Nephron (organoid): ENCODE measurements around the gene FNIP2.
A peak's percentile ranks its signal among the peaks of the same experiment; 100 is the strongest.

ENCODE experiments used
- H3K27ac Mint-ChIP-seq, 3 experiments: 2 replicates each; pipeline ENCODE4 v1.8.0; 2020; ENCODE audit warnings: mixed read lengths in 3 of 3, mild to moderate bottlenecking in 2 of 3, moderate library complexity in 1 of 3
- H3K27me3 Mint-ChIP-seq: 2 replicates; pipeline ENCODE4 v1.8.0; 2021; ENCODE audit warnings: low read depth, mild to moderate bottlenecking, moderate library complexity, mixed read lengths
- H3K36me3 Mint-ChIP-seq: 2 replicates; pipeline ENCODE4 v1.8.0; 2020; ENCODE audit warnings: low read depth, mixed read lengths
- H3K4me1 Mint-ChIP-seq: 2 replicates; pipeline ENCODE4 v1.8.0; 2020; ENCODE audit warnings: mixed read lengths
- H3K4me3 Mint-ChIP-seq, 3 experiments: 2 replicates each; pipeline ENCODE4 v1.8.0; 2020; ENCODE audit warnings: mild to moderate bottlenecking in 3 of 3, mixed read lengths in 3 of 3, moderate library complexity in 2 of 3
- H3K9me3 Mint-ChIP-seq: 2 replicates; pipeline ENCODE4 v1.8.0; 2020; ENCODE audit warnings: mixed read lengths
- TF ChIP-seq, protein P1 (sequence below), 3 experiments: fragments of 200-600 bp; sonication (generic); IDR thresholded peaks; one replicate each; pipeline ENCODE4 v1.5.0; 2021; ENCODE audit warnings: antibody characterized with exemption in 3 of 3; ENCODE audit not compliant: unreplicated experiment in 3 of 3

FNIP2 gene

DNA sequence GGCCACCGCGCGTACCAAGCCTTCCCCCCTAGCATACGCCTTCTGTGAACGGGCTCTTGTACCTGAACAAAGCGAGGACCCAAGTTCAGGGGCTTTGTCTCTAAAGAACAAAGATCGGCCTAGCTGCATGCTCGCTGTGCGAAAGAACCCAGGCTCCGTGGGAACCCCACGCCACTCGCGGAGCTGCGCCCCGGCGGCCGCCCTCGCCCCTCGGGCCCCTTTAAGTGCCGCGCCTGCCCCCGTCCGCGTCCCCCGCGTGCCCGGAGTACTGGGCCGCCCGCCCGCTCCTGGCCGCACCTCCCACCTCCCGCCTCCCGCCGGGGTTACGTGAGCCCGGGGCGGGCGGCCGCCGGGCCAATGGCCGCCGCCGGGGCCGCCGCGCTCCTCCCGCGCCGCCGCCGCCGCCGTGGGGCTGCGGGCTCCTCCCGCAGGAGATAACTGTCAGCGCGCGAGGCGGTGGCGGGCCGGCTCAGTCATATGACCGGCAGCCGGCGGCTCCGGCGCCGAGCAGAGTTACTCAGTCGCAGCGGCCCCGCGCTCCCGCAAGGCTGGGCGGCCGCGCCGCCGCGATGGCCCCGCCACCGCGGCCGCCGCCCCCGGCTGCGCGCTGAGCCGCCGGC, at the start of gene FNIP2:
Gene FNIP2 (plus strand): TSS at position 472 of the 620 bp plus-strand sequence. CDS start 187 bp downstream, outside the sequence.
- H3K27ac Mint-ChIP-seq = peak within 1 kb of the TSS; percentile 90 to 99 (median 96)
- H3K9me3 Mint-ChIP-seq = no peaks in the 10 kb centered on the region
- no peaks in the 10 kb centered on the region for H3K36me3 Mint-ChIP-seq
- H3K4me1 Mint-ChIP-seq = peaks cover 47% of the 10 kb centered on the region
- H3K27me3 Mint-ChIP-seq = no peaks in the 10 kb centered on the region
- TF ChIP-seq, protein P1, sequence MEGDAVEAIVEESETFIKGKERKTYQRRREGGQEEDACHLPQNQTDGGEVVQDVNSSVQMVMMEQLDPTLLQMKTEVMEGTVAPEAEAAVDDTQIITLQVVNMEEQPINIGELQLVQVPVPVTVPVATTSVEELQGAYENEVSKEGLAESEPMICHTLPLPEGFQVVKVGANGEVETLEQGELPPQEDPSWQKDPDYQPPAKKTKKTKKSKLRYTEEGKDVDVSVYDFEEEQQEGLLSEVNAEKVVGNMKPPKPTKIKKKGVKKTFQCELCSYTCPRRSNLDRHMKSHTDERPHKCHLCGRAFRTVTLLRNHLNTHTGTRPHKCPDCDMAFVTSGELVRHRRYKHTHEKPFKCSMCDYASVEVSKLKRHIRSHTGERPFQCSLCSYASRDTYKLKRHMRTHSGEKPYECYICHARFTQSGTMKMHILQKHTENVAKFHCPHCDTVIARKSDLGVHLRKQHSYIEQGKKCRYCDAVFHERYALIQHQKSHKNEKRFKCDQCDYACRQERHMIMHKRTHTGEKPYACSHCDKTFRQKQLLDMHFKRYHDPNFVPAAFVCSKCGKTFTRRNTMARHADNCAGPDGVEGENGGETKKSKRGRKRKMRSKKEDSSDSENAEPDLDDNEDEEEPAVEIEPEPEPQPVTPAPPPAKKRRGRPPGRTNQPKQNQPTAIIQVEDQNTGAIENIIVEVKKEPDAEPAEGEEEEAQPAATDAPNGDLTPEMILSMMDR (IDR thresholded peaks at IDR 0.05; ENCODE audit: unreplicated experiment in 3 of 3) = no peak
- H3K4me3 Mint-ChIP-seq = peak within 1 kb of the TSS; percentile 99

- peak overlapping the region in 1 of 3 experiments; percentile 95 for H3K27ac Mint-ChIP-seq
- TF ChIP-seq, protein P1 (IDR thresholded peaks at IDR 0.05; ENCODE audit: unreplicated experiment in 3 of 3) = no peak
- peaks cover 5% of the 10 kb centered on the region for H3K27me3 Mint-ChIP-seq
- H3K36me3 Mint-ChIP-seq = peaks cover 39% of the 10 kb centered on the region
- no peaks in the 10 kb centered on the region for H3K9me3 Mint-ChIP-seq
- H3K4me3 Mint-ChIP-seq = peak overlapping the region; percentile 95 to 99 (median 96)
- H3K4me1 Mint-ChIP-seq = peaks cover 32% of the 10 kb centered on the region
These were observed 47.1 kb upstream of the FNIP2 start for GRCh38 chr4:158721680-158722079.

DNA sequence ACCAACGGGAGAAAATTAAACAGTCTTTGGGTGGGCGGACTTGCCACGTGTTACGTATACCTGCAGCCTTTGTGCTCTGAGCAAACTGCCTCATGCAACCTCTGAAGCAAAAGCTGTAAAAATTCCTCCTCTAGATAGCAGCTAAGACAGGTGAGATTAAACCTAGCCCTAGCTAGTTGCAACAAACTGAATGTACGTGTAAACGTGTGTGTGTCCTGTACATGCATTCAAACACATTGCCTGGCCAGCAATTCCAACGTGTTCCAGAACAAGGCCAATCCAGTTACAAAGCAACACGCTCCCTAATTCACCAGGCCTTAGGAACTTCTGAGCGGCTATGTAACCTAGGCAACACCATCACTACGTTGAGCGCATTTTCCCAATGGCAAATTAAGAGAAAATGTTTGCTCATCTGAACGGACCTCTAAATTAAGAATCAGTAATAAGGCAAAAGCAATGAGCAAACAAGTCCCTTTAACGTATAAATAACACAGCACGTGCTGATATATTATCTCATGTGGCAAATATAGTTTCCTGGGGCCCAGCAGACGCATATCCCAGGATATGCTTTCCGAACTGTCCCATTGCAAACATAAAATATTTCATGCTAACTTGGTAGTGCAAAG, 46.4 kb upstream of the FNIP2 start:
- Mint-ChIP-seq H3K4me1 (peaks cover 32% of the 10 kb centered on the region), H3K4me3 (peak overlapping the region; percentile 95 to 99 (median 96)), H3K27ac (peak overlapping the region; percentile 91 to 98 (median 95)), H3K27me3 (peaks cover 5% of the 10 kb centered on the region), H3K9me3 (no peaks in the 10 kb centered on the region), H3K36me3 (peaks cover 33% of the 10 kb centered on the region)
- TF ChIP-seq, protein P1 (IDR thresholded peaks at IDR 0.05; ENCODE audit: unreplicated experiment in 3 of 3) = no peak

DNA sequence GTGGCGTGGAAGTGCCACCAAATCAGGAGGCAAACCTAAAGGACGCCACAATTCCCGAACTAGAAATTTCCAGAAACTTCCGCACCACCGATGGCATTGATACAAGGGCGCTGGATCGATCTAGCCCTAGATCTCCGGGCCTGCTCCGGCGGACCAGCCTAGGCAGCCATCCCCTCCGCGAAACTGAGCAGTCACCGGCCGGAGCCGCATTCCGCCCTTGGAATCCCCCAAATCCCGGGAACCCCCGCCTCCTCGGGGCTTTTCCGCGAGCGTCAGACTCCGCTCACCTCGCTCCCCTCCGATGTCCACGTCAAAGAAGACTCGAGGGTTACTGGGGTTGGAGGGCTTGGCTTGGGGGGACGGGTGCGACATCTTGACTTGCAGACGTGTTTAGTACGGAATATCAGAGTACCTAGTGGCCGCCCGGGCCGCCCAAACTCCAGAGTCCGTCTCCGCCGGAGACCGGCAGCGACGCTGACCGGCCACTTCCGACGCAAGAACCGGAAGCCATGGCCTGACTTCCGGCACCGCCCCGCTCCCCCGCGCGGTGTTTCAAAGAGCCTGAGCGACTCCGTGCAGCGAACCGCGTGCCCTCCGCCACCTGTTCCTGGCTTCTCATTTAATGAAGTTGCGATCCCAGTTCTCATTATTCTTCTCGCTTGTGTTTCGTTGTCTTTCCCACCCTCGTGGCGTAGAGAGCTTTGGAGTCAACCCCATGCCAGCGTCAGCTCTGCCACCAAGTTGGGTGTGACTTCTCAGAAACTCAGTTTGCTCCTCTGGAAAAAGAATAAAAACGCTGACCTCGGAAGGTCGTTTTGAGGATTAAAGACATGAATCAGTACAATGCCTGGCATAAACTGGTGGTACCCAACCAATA, 45.7 kb upstream of the FNIP2 start, which contains the start of gene PPID:
Gene PPID (minus strand): TSS at position 480 of the 877 bp plus-strand sequence. CDS start 108 bp downstream, at position 372.
- Mint-ChIP-seq H3K9me3 (no peaks in the 10 kb centered on the region), H3K27ac (peak within 1 kb of the TSS; percentile 91 to 98 (median 95)), H3K4me1 (peaks cover 32% of the 10 kb centered on the region), H3K4me3 (peak within 1 kb of the TSS; percentile 95 to 99 (median 96)), H3K27me3 (peaks cover 5% of the 10 kb centered on the region), H3K36me3 (peaks cover 26% of the 10 kb centered on the region)
- TF ChIP-seq, protein P1 (IDR thresholded peaks at IDR 0.05; ENCODE audit: unreplicated experiment in 3 of 3) = no peak

DNA sequence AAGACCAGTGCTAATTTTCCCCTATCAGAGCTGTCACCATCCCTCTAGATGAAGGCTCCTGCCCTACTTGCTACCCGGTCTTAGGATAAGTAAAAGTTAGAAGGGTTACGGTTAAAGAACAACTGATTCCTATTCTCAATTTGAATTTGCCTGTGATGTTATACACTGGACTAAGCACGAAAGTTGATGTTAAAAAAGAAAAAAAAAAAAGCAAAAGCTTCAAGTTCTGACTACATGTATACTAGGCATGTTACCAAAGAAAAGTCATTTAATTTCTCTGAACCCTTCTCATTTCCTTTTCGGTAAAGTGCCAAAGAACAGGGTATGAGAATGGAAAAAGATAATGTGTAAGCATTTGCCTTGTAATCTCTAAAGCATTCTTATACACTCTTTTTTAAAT, 44.2 kb upstream of the FNIP2 start:
- peak overlapping the region in 2 of 3 experiments; percentile 65 to 71 for H3K27ac Mint-ChIP-seq
- no peaks in the 10 kb centered on the region for H3K9me3 Mint-ChIP-seq
- peaks cover 13% of the 10 kb centered on the region for H3K36me3 Mint-ChIP-seq
- H3K4me3 Mint-ChIP-seq = peak overlapping the region; percentile 72 to 81 (median 81)
- TF ChIP-seq, protein P1 (IDR thresholded peaks at IDR 0.05; ENCODE audit: unreplicated experiment in 3 of 3) = no peak
- H3K4me1 Mint-ChIP-seq = peaks cover 26% of the 10 kb centered on the region
- H3K27me3 Mint-ChIP-seq = peaks cover 14% of the 10 kb centered on the region
